ENCODE measurements around the gene TOP3A.
A peak's percentile ranks its signal among the peaks of the same experiment; 100 is the strongest.
"Not testable (repeated sequence)": the region's sequence is repeated elsewhere in the genome, so short reads cannot be mapped to it uniquely, and the experiment has no call there.

The TOP3A gene

GRCh38 chr17:18324140-18325050, 9.6 kb upstream of the TOP3A start:
- DNase-seq, result no peak

GRCh38 chr17:18323507-18324139, 8.8 kb upstream of the TOP3A start:
- DNase-seq, result no peak

DNA sequence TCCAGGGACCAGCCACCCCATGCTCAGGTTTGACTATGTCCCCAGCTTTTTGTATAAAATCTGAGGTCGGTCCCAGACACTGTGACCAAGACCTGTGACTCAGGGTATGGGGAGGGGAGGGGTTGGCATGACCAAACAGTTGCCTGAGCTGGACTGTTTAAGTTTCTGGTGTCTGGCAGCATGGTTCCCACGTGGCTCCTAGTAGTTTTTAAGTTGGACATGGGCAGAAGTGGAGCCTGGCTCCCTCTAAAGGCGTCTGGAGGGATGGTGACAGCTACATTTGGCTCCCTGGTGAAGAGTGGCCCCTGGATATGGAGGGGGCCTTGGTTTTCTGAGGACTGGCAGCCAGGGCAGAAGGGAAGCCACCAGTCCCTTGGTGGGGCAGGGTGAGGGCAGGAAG, 8.2 kb upstream of the TOP3A start:
- DNase-seq, result no peak

- DNase-seq, result no peak
Measured at GRCh38 chr17:18322522-18322921, 7.7 kb upstream of the TOP3A start.

DNA sequence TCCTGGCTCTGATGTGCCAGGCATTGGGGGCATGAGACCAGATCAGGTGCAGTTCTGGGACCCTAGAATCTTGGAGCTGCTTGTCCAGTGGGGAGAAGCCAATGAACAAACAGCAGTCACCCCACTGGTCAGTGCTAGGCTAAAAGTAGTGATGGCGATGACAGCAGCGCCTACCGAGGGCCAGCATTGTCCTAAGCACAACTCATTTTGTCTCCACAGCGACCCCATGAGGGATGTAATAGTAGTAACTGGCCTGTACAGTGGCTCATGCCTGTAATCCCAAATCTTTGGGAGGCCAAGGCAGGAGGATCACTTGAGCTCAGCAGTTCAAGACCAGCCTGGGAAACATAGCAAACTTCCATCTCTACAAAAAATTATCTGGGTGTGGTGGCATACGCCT, 6.5 kb upstream of the TOP3A start:
- no peak for DNase-seq

- DNase-seq, result no peak
Measured at GRCh38 chr17:18320301-18320700, 5.5 kb upstream of the TOP3A start.

DNA sequence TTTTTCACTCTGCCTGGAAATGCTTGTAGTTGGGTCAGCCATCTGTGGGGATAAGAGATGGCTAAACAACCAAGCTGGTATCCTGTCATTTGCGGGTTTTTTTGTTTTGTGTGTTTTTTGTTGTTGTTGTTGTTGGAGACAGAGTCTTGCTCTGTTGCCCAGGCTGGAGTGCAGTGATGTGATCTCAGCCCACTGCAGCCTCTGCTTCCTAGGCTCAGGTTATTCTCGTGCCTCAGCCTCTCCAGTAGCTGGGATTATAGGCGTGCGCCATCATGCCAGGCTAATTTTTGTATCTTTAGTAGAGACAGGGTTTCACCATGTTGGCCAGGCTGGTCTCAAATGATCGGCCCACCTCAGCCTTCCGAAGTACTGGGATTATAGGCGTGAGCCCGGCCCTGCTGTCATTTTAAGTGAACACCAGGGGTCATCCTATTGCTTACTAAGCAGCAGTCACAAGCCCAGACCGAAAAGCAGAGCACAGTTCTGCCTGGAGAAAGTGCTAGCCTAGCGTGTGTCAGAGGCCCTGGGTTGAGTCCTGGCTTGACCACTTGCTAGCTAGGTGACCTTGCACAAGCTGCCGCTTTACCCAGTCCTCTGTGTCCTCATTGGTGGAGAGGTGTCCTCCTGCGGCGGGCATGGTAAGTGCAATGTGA, 4.9 kb upstream of the TOP3A start:
- no peak for DNase-seq

GRCh38 chr17:18318771-18319450, 4.1 kb upstream of the TOP3A start:
- DNase-seq, result no peak

- no peak for DNase-seq
Measured at GRCh38 chr17:18318117-18318516, 3.3 kb upstream of the TOP3A start.

DNA sequence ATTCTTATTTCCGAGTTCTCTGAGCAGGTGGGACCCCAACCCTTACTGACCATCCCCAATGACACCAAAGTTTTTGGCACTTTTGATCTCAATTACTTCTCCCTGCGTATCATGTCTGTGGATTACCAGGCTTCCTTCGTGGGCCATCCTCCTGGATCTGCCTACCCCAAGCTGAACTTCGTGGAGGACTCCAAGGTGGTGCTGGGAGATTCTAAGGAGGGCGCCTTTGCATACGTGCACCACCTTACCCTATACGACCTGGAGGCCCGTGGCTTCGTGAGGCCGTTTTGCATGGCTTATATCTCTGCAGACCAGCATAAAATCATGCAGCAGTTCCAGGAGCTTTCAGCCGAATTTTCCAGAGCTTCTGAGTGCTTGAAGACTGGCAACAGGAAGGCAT, 1.2 kb upstream of the TOP3A start:
- DNase-seq, result no peak

DNA sequence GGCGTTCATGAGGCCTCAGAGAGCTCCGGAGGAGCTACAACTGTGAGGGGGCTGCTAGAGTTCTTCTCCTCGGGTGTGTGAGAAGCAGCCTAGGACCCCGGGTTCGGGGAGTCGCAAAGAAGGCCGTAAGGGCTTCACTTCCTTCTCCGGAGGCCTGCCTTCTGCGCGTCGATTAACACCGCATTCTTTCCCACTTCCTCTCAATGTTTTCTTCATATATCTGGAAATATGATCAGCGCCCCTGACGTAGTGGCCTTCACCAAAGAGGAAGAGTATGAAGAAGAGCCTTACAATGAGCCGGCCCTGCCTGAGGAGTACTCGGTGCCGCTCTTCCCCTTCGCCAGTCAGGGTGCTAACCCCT, 748 bp upstream of the TOP3A start:
- DNase-seq, result no peak

DNA sequence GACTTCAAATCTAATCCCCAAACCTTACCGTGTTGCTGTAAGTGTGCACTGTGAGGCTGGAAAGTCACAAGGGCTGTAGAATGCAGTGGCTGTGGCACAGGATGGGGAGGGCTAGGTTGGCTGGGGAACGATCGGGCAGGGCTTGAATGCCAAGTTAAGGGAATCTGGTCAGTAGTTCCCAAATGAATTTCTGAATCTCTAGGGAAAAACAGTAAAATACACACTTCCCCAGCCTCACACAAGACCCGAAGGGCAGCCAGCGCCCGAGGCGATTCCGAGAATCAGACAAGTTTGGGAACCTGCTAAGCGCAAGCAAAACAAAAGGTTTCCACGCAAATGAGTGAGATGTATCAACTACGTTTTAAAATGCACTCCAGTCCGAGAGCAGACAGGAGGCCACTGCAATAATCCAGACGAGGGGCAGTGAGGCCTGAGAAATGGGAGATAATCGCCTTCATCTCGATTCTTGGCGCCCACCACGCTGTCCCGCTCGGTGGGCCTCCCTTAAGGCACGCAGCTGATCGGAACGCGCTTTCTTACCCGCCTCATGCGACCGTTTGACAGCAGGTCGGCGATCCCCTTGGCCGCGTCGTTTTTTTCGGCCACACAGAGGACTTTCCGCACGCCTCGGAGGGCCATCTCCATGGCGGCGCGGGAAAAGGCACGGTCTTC, 599 bp downstream of the TOP3A start:
- DNase-seq, result no peak

DNA sequence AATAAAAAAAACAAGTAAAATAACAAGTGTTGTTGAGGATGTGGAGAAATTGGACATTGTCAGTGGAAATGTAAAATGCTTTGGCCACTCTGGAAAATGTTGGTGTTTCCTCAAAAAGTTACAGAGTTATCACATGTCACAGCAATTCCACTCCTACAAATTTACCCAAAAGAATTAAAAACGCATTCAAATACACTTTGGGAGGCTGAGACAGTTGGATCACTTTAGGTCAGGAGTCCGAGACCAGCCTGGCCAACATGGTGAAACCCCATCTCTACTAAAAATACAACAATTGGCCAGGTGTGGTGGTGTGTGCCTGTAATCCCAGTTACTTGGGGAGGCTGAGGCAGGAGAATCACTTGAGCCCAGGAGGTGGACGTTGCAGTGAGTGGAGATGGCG, 5.6 kb downstream of the TOP3A start:
- no peak for DNase-seq

GRCh38 chr17:18303206-18303605, 11.6 kb downstream of the TOP3A start:
- not testable (repeated sequence) for DNase-seq

DNA sequence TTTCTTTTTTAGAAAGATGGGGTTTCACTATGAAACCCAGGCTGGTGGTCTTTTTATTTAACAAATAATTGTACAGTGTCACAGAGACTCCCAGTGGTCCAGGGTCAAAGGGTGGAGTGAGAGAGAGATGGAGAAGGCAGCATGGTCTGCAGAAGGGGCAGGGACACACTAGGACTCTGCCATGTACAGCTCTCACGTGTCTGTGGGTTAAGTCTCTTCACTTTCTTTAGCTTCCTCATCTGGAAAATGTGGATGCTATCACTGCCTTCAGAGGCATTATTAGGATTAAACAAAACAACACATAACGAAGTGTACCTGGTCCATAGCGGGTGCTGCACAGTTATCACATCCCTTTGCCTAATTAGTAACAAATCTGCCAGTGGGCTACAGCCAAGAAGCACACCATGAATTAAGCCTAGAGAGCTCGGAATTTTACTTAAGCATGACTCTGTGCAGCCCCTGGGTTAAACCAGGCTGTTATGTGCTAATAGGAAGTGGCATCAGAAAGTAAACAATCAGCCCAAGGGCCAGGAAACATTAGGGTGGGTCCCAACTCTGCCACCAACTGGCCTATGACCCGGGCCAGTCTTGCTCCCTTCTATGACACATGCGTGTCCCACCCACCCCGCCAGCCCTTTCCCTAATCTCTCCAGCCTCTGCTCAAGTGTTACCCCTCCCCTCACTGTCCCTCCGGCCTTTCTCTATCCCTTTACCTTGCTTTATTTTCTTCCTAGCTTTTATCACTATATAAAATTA, 13.9 kb downstream of the TOP3A start:
- DNase-seq, result no peak

DNA sequence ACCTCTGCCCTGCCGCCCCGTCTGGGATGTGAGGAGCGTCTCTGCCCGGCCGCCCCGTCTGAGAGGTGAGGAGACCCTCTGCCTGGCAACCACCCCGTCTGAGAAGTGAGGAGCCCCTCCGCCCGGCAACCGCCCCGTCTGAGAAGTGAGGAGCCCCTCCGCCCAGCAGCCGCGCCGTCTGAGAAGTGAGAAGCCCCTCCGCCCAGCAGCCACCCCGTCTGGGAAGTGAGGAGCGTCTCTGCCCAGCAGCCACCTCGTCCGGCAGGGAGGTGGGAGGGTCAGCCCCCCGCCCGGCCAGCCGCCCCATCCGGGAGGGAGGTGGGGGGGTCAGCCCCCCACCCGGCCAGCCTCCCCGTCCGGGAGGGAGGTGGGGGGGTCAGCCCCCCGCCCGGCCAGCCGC, 16.7 kb downstream of the TOP3A start:
- not testable (repeated sequence) for DNase-seq

GRCh38 chr17:18291718-18292540, 22.9 kb downstream of the TOP3A start:
- no peak for DNase-seq

GRCh38 chr17:18285296-18285695, 29.5 kb downstream of the TOP3A start:
- no peak for DNase-seq

- DNase-seq, result no peak
Measured at GRCh38 chr17:18281788-18282187, 33.0 kb downstream of the TOP3A start.

- DNase-seq, result peak; percentile 41
Measured at GRCh38 chr17:18280766-18281371, 33.9 kb downstream of the TOP3A start.

GRCh38 chr17:18280249-18280648, 34.5 kb downstream of the TOP3A start:
- DNase-seq, result no peak

Data from NCI-H1092 (cell line).